ENCODE measurements around the gene EIF5. TPM values are rescaled to one million over a fixed set of nuclear protein-coding genes. Genes with fewer than 3 reads are reported as not detected.

Gene EIF5
- total RNA-seq, 4 donors from 2014 or later = 210 to 312 (median 266) TPM

- DNase-seq = no peak
- 45 to 56% methylated on average over 2 to 4 of the region's 4 CpGs for whole genome bisulfite sequencing, 2 donors (ENCODE audit: low coverage in 1 of 2)
- no peak overlapping the region for H3K4me3 ChIP-seq
- no peak overlapping the region for H3K27ac ChIP-seq
- peaks cover 12 to 16% (median 13%) of the 10 kb centered on the region in 4 donors for H3K4me1 ChIP-seq
- H3K9me3 ChIP-seq = no peaks in the 10 kb centered on the region
- no peaks in the 10 kb centered on the region for H3K36me3 ChIP-seq
- in situ Hi-C loops (cut with MboI; ENCODE audit: low pct_ligation_motif_present in 1 of 4, low pct_unique_long_range_greater_than_20kb in 1 of 4, low sequenced_read_pairs in 3 of 4) (loop anchor here in 1 of 4 donors (10.0 kb wide), 1 partner anchor 48 kb away; the partner anchor contains the start of gene EIF5), intact Hi-C loops (cut with DNase I; ENCODE audit: low total_unique reads) (no loop called here)
- H3K27me3 ChIP-seq = no peaks in the 10 kb centered on the region
- TF ChIP-seq POLR2AphosphoS5 (IDR thresholded peaks at IDR 0.05) = no peak
- no peak for TF ChIP-seq EP300 (IDR thresholded peaks at IDR 0.05; ENCODE audit: low read depth)
- TF ChIP-seq POLR2A (IDR thresholded peaks at IDR 0.05) = no peak
- TF ChIP-seq CTCF (IDR thresholded peaks at IDR 0.05) = no peak
Measured at GRCh38 chr14:103382376-103382775, 48.3 kb downstream of the EIF5 start.

- DNase-seq = no peak
- no peaks in the 10 kb centered on the region for H3K27me3 ChIP-seq
- H3K4me1 ChIP-seq = peaks cover 25 to 33% (median 29%) of the 10 kb centered on the region in 4 donors
- intact Hi-C loops (cut with DNase I; ENCODE audit: low total_unique reads) = no loop called here
- H3K4me3 ChIP-seq = peak overlapping the region; percentile 37 to 97 (median 84)
- no peaks in the 10 kb centered on the region for H3K36me3 ChIP-seq
- in situ Hi-C loops (cut with MboI; ENCODE audit: low pct_ligation_motif_present in 1 of 4, low pct_unique_long_range_greater_than_20kb in 1 of 4, low sequenced_read_pairs in 3 of 4) = loop anchor here in 1 of 4 donors (10.0 kb wide), 1 partner anchor 50 kb away; the partner anchor contains the start of gene EIF5
- no peaks in the 10 kb centered on the region for H3K9me3 ChIP-seq
- 13 to 48% methylated on average over 6 to 31 of the region's 31 CpGs for WGBS, 2 donors (ENCODE audit: low coverage in 1 of 2)
- H3K27ac ChIP-seq = peak overlapping the region; percentile 98 to 100 (median 100)
- TF ChIP-seq POLR2A (IDR thresholded peaks at IDR 0.05) (no peak), CTCF (IDR thresholded peaks at IDR 0.05) (no peak), EP300 (IDR thresholded peaks at IDR 0.05; ENCODE audit: low read depth) (no peak), POLR2AphosphoS5 (IDR thresholded peaks at IDR 0.05) (no peak)
Measured at GRCh38 chr14:103384450-103385151, 50.6 kb downstream of the EIF5 start.

GRCh38 chr14:103385152-103385928, 51.3 kb downstream of the EIF5 start, which contains the start of gene MARK3:
TSS of gene MARK3 (plus strand) at chr14:103385415. CDS start at chr14:103386030, 615 bp downstream.
- in situ Hi-C loops (cut with MboI; ENCODE audit: low pct_ligation_motif_present in 1 of 4, low pct_unique_long_range_greater_than_20kb in 1 of 4, low sequenced_read_pairs in 3 of 4) (loop anchor here in 1 of 4 donors (10.0 kb wide), 1 partner anchor 51 kb away; the partner anchor contains the start of gene EIF5), intact Hi-C loops (cut with DNase I; ENCODE audit: low total_unique reads) (no loop called here)
- no peaks in the 10 kb centered on the region for H3K36me3 ChIP-seq
- H3K9me3 ChIP-seq = no peaks in the 10 kb centered on the region
- TF ChIP-seq CTCF (IDR thresholded peaks at IDR 0.05) (peak; percentile 17 to 54 (median 30)), POLR2AphosphoS5 (IDR thresholded peaks at IDR 0.05) (peak; percentile 89 to 93 (median 92)), EP300 (IDR thresholded peaks at IDR 0.05; ENCODE audit: low read depth) (no peak), POLR2A (IDR thresholded peaks at IDR 0.05) (peak; percentile 88)
- H3K27me3 ChIP-seq = no peaks in the 10 kb centered on the region
- H3K27ac ChIP-seq = peak within 1 kb of the TSS; percentile 98 to 100 (median 100)
- DNase-seq = peak; percentile 98
- WGBS, 2 donors (ENCODE audit: low coverage in 1 of 2) = 1% methylated on average over 76 of the region's 91 CpGs; no CpG with 5 or more reads in 1 of the 2 donors
- peaks cover 25 to 36% (median 29%) of the 10 kb centered on the region in 4 donors for H3K4me1 ChIP-seq
- peak within 1 kb of the TSS; percentile 78 to 97 (median 94) for H3K4me3 ChIP-seq
